HEK293 (cell line): Measurements from ENCODE around the gene SLC43A1.

Source experiments
- CTCF ChIA-PET: fragments of 350-600 bp; formaldehyde crosslinking; extraction: SDS; loops from one replicate; lab custom pipeline; 2021; ENCODE audit warnings: antibody characterized with exemption; lab: Yijun Ruan, JAX
- POLR2A ChIA-PET: fragments of 300-600 bp; formaldehyde crosslinking; extraction: SDS; loops from one replicate; lab custom pipeline; 2020; ENCODE audit warnings: antibody characterized with exemption, inconsistent platforms; lab: Yijun Ruan, JAX
- H3K27ac ChIP-seq: fragments of 200-500 bp; sonication (Bioruptor generic); 2 replicates; pipeline ENCODE4 v1.5.1; 2014; ENCODE audit warnings: low read depth, low read length, control low read depth, inconsistent platforms; ENCODE audit errors: extremely low read depth
- H3K36me3 ChIP-seq, 2 experiments: fragments of 200-500 bp in 1 of 2; sonication (Bioruptor generic) in 1 of 2; 1 replicate in 1 of 2; 2 replicates in 1 of 2; pipeline ENCODE4 v1.5.1; 2014 to 2017; ENCODE audit warnings: inconsistent platforms in 2 of 2, low read length in 2 of 2; ENCODE audit not compliant: control insufficient read depth in 2 of 2, insufficient read depth in 1 of 2
- H3K4me1 ChIP-seq: fragments of 200-500 bp; sonication (Bioruptor generic); 2 replicates; pipeline ENCODE4 v1.5.1; 2014; ENCODE audit warnings: mild to moderate bottlenecking, low read length, inconsistent platforms; ENCODE audit not compliant: control insufficient read depth, insufficient read depth
- H3K4me3 ChIP-seq: 2 replicates; pipeline ENCODE4 v1.5.1; 2011; ENCODE audit warnings: low read depth, mild to moderate bottlenecking, control low read depth, low read length, moderate library complexity
- H3K9me3 ChIP-seq: fragments of 200-500 bp; sonication (Bioruptor generic); 2 replicates; pipeline ENCODE4 v1.5.1; 2014; ENCODE audit warnings: low read depth, low read length, inconsistent platforms; ENCODE audit not compliant: control insufficient read depth, insufficient read depth
- KLF7 ChIP-seq: fragments of 450-650 bp; formaldehyde crosslinking; IDR thresholded peaks from 2 replicates; pipeline ENCODE4 v1.5.1; 2016; ENCODE audit warnings: missing biosample characterization, missing genetic modification characterization, borderline replicate concordance
- KLF8 ChIP-seq: fragments of 450-650 bp; formaldehyde crosslinking; IDR thresholded peaks from 2 replicates; pipeline ENCODE4 v1.5.1; 2016; ENCODE audit warnings: missing biosample characterization, missing genetic modification characterization
- SALL2 ChIP-seq: fragments of 450-650 bp; formaldehyde crosslinking; IDR thresholded peaks from 2 replicates; pipeline ENCODE4 v1.5.0; 2017; ENCODE audit warnings: missing biosample characterization, mild to moderate bottlenecking, missing genetic modification characterization, borderline replicate concordance
- ZBTB1 ChIP-seq: fragments of 450-650 bp; formaldehyde crosslinking; IDR thresholded peaks from 2 replicates; pipeline ENCODE4 v1.5.1; 2016; ENCODE audit warnings: missing biosample characterization, missing genetic modification characterization
- ZBTB20 ChIP-seq: fragments of 450-650 bp; formaldehyde crosslinking; IDR thresholded peaks from 2 replicates; pipeline ENCODE4 v1.5.1; 2016; ENCODE audit warnings: missing biosample characterization, missing genetic modification characterization
- ZEB2 ChIP-seq: fragments of 450-650 bp; formaldehyde crosslinking; IDR thresholded peaks from 2 replicates; pipeline ENCODE4 v1.5.1; 2016; ENCODE audit warnings: missing biosample characterization, missing genetic modification characterization
- ZNF112 ChIP-seq: fragments of 450-650 bp; formaldehyde crosslinking; IDR thresholded peaks from 2 replicates; pipeline ENCODE4 v1.5.0; 2017; ENCODE audit warnings: missing biosample characterization, missing genetic modification characterization
- ZNF140 ChIP-seq: fragments of 450-650 bp; formaldehyde crosslinking; IDR thresholded peaks from 2 replicates; pipeline ENCODE4 v1.5.1; 2016; ENCODE audit warnings: missing biosample characterization, missing genetic modification characterization
- ZNF146 ChIP-seq: fragments of 450-650 bp; formaldehyde crosslinking; IDR thresholded peaks from 2 replicates; pipeline ENCODE4 v1.5.1; 2016; ENCODE audit warnings: missing biosample characterization, missing genetic modification characterization
- ZNF169 ChIP-seq: fragments of 450-650 bp; formaldehyde crosslinking; IDR thresholded peaks from 2 replicates; pipeline ENCODE4 v1.5.1; 2016; ENCODE audit warnings: missing biosample characterization, missing genetic modification characterization
- ZNF174 ChIP-seq: fragments of 450-650 bp; formaldehyde crosslinking; IDR thresholded peaks from 2 replicates; pipeline ENCODE4 v1.5.0; 2017; ENCODE audit warnings: missing biosample characterization, mild to moderate bottlenecking, missing genetic modification characterization
- ZNF2 ChIP-seq: fragments of 450-650 bp; formaldehyde crosslinking; IDR thresholded peaks from 2 replicates; pipeline ENCODE4 v1.5.1; 2016; ENCODE audit warnings: missing biosample characterization, missing genetic modification characterization
- ZNF202 ChIP-seq: fragments of 450-650 bp; formaldehyde crosslinking; IDR thresholded peaks from 2 replicates; pipeline ENCODE4 v1.5.1; 2016; ENCODE audit warnings: missing biosample characterization, missing genetic modification characterization, borderline replicate concordance
- ZNF324 ChIP-seq: fragments of 450-650 bp; formaldehyde crosslinking; IDR thresholded peaks from 2 replicates; pipeline ENCODE4 v1.5.1; 2016; ENCODE audit warnings: missing biosample characterization, missing genetic modification characterization
- ZNF391 ChIP-seq: fragments of 450-650 bp; formaldehyde crosslinking; IDR thresholded peaks from 2 replicates; pipeline ENCODE4 v1.5.1; 2016; ENCODE audit warnings: low read depth, missing biosample characterization, missing genetic modification characterization, borderline replicate concordance
- ZNF514 ChIP-seq: fragments of 450-650 bp; formaldehyde crosslinking; IDR thresholded peaks from 2 replicates; pipeline ENCODE4 v1.5.1; 2016; ENCODE audit warnings: missing biosample characterization, missing genetic modification characterization
- ZNF610 ChIP-seq: fragments of 450-650 bp; formaldehyde crosslinking; IDR thresholded peaks from 2 replicates; pipeline ENCODE4 v1.5.1; 2016; ENCODE audit warnings: missing biosample characterization, missing genetic modification characterization, borderline replicate concordance
- ZNF660 ChIP-seq: fragments of 450-650 bp; IDR thresholded peaks from 2 replicates; pipeline ENCODE4 v1.5.1; 2018; ENCODE audit warnings: missing biosample characterization, mild to moderate bottlenecking, missing genetic modification characterization
- ZNF664 ChIP-seq: fragments of 450-650 bp; formaldehyde crosslinking; IDR thresholded peaks from 2 replicates; pipeline ENCODE4 v1.5.1; 2016; ENCODE audit warnings: missing biosample characterization, missing genetic modification characterization
- ZNF747 ChIP-seq: fragments of 450-650 bp; formaldehyde crosslinking; IDR thresholded peaks from 2 replicates; pipeline ENCODE4 v1.5.1; 2016; ENCODE audit warnings: missing biosample characterization, missing genetic modification characterization
- ZNF830 ChIP-seq: fragments of 450-650 bp; IDR thresholded peaks from 2 replicates; pipeline ENCODE4 v1.5.0; 2018; ENCODE audit warnings: missing biosample characterization, missing genetic modification characterization, low read depth, mild to moderate bottlenecking, moderate library complexity
- ZSCAN23 ChIP-seq: fragments of 450-650 bp; formaldehyde crosslinking; IDR thresholded peaks from 2 replicates; pipeline ENCODE4 v1.5.1; 2016; ENCODE audit warnings: missing biosample characterization, missing genetic modification characterization
- TF ChIP-seq, protein P1 (sequence below): fragments of 450-650 bp; formaldehyde crosslinking; IDR thresholded peaks from 2 replicates; pipeline ENCODE4 v1.5.1; 2016; ENCODE audit warnings: missing biosample characterization, missing genetic modification characterization
- TF ChIP-seq, protein P2 (sequence below): fragments of 450-650 bp; formaldehyde crosslinking; optimal IDR thresholded peaks from 2 replicates; pipeline ENCODE3; 2016; ENCODE audit warnings: missing biosample characterization, mild to moderate bottlenecking, missing genetic modification characterization
- TF ChIP-seq, protein P3 (sequence below): fragments of 450-650 bp; formaldehyde crosslinking; IDR thresholded peaks from 2 replicates; pipeline ENCODE4 v1.5.1; 2016; ENCODE audit warnings: missing biosample characterization, missing genetic modification characterization
- TF ChIP-seq, protein P4 (sequence below): fragments of 450-650 bp; formaldehyde crosslinking; IDR thresholded peaks from 2 replicates; pipeline ENCODE4 v1.5.1; 2016; ENCODE audit warnings: missing biosample characterization, missing genetic modification characterization

Gene SLC43A1

DNA sequence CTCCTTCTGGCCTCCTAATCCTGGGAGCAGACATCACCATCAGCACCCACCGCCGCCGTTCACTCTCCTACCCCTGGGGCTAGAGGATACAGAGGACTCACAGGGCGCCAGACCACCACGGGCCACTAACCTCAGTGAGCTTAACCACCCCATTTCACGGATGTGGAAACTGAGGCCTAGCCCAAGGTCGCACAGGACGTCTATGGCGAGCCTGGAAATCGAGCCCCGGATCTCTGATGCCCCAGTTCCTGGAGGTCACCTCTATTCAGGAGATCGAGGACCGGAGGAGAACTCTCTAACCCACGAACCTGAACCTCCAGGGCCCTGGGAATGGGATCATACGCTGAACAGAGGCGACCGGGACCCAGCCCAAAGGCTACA lies 14.7 kb upstream of the SLC43A1 start:
- TF ChIP-seq ZNF146 (tag by site-specific recombination) (no peak), KLF8 (tag by site-specific recombination) (no peak), ZBTB20 (tag by site-specific recombination) (peak; percentile 62)
- TF ChIP-seq, protein P1, sequence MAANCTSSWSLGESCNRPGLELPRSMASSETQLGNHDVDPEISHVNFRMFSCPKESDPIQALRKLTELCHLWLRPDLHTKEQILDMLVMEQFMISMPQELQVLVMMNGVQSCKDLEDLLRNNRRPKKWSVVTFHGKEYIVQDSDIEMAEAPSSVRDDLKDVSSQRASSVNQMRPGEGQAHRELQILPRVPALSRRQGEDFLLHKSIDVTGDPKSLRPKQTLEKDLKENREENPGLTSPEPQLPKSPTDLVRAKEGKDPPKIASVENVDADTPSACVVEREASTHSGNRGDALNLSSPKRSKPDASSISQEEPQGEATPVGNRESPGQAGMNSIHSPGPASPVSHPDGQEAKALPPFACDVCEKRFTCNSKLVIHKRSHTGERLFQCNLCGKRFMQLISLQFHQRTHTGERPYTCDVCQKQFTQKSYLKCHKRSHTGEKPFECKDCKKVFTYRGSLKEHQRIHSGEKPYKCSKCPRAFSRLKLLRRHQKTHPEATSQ (tag by site-specific recombination): peak; percentile 65; the same call in 1 of the 2 replicates
- TF ChIP-seq, protein P2, sequence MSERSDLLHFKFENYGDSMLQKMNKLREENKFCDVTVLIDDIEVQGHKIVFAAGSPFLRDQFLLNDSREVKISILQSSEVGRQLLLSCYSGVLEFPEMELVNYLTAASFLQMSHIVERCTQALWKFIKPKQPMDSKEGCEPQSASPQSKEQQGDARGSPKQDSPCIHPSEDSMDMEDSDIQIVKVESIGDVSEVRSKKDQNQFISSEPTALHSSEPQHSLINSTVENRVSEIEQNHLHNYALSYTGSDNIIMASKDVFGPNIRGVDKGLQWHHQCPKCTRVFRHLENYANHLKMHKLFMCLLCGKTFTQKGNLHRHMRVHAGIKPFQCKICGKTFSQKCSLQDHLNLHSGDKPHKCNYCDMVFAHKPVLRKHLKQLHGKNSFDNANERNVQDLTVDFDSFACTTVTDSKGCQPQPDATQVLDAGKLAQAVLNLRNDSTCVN (tag by site-specific recombination): peak; percentile 10
- POLR2A ChIA-PET: interaction anchor here (1.1 to 2.1 kb wide), 3 partner anchors 12 to 110 kb away, joined by 3 to 6 read pairs (median 3); partner anchors contain the start of gene RTN4RL2

DNA sequence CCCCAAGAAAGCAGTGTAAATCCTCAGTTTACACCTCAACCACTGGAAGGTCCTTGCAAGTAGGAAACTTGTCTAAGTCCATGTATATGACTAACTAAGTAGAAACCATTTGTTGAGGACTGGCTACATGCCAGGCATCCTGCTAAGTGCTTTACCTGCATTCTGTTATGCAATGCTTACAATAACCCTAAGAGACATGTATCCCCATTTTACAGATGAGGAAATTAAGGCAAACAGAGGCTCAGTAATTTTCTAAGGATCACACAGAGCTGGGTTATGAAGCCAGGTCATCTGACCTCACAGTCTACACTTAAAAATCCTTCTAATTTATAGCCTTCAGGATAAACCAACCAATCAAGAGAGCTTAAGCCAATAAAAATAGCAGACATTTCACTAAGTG lies 13.5 kb upstream of the SLC43A1 start:
- Histone ChIP-seq H3K4me3 (no peak overlapping the region), H3K27ac (no peak overlapping the region), H3K4me1 (no peaks in the 10 kb centered on the region), H3K9me3 (no peaks in the 10 kb centered on the region), H3K36me3 (peaks cover 0 to 30% of the 10 kb centered on the region in 2 experiments; a peak in 1 of 3 replicates)
- TF ChIP-seq KLF7 (tag by site-specific recombination): no peak
- no peak for TF ChIP-seq ZNF2 (tag by site-specific recombination)
- TF ChIP-seq ZSCAN23 (tag by site-specific recombination): no peak
- TF ChIP-seq ZNF514 (tag by site-specific recombination): no peak
- TF ChIP-seq ZNF174 (tag by site-specific recombination): no peak
- ChIA-PET POLR2A (interaction anchor here (1.1 kb wide), 1 partner anchor 11 kb away, joined by 3 read pairs; no protein-coding TSS in a partner anchor), CTCF (interaction anchor here (0.6 to 12.7 kb wide), 10 partner anchors 13 to 995 kb away, joined by 3 to 218 read pairs (median 11); partner anchors contain the start of genes RTN4RL2 and SLC43A1)

More for the DNA sequence above, 14.7 kb upstream of the SLC43A1 start:
- Histone ChIP-seq H3K36me3 (peaks cover 0 to 23% of the 10 kb centered on the region in 2 experiments; a peak in 1 of 3 replicates), H3K27ac (no peak overlapping the region), H3K4me1 (no peaks in the 10 kb centered on the region), H3K9me3 (no peaks in the 10 kb centered on the region), H3K4me3 (peak overlapping the region; percentile 94)
- CTCF ChIA-PET: interaction anchor here (0.9 to 12.7 kb wide), 4 partner anchors 38 to 113 kb away, joined by 3 to 218 read pairs (median 124); partner anchors contain the start of gene RTN4RL2

DNA sequence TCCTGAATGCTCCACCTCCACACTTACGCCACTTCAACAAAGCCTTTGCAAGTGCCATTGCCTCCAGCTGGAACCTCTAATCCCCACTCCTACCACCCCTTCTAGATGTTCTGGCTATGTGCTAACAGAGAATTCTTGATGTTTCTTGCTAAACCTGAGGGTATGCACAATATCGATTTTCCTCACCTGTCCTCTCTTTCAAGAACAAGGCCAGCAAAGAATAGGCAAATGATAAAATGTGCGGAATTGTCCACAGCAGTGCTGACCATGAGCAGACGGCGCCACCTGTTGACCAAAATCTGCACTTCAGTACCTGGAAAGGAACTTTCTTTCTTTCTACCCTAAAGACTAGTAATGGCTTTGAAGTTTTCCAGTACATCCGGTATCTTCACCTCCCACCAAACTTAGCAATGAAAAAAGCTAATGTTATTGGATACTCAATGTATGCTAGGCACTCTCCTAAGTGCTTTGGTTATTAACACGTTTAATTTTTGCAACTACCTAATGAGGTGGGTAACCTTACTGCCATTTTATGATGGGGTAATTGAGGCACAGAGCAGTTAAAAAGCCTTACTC lies 11.6 kb upstream of the SLC43A1 start:
- ChIA-PET CTCF (interaction anchor here (0.6 to 12.7 kb wide), 42 partner anchors 9 to 1644 kb away, joined by 3 to 218 read pairs (median 4); partner anchors contain the start of genes DTX4, RTN4RL2, SLC43A1 and UBE2L6), POLR2A (interaction anchor here (0.6 to 2.6 kb wide), 3 partner anchors 12 to 177 kb away, joined by 3 to 11 read pairs (median 4); no protein-coding TSS in a partner anchor)
- peaks cover 0 to 30% of the 10 kb centered on the region in 2 experiments; a peak in 1 of 3 replicates for H3K36me3 ChIP-seq
- no peaks in the 10 kb centered on the region for H3K9me3 ChIP-seq
- no peak overlapping the region for H3K4me3 ChIP-seq
- H3K27ac ChIP-seq: no peak overlapping the region
- H3K4me1 ChIP-seq: no peaks in the 10 kb centered on the region
- TF ChIP-seq ZNF660 (tag by site-specific recombination) (0 out of 2 replicates have a peak, but pooled peaks have one; percentile 26), ZEB2 (tag by site-specific recombination) (no peak), ZNF610 (no peak), ZNF830 (tag by site-specific recombination) (no peak), ZNF324 (tag by site-specific recombination) (no peak), ZNF140 (tag by site-specific recombination) (peak; percentile 95), ZNF391 (no peak), ZNF112 (no peak), ZNF169 (tag by site-specific recombination) (no peak), ZNF747 (tag by site-specific recombination) (no peak), ZNF202 (no peak), SALL2 (no peak), ZNF664 (tag by site-specific recombination) (no peak), ZBTB1 (no peak)
- TF ChIP-seq, protein P3, sequence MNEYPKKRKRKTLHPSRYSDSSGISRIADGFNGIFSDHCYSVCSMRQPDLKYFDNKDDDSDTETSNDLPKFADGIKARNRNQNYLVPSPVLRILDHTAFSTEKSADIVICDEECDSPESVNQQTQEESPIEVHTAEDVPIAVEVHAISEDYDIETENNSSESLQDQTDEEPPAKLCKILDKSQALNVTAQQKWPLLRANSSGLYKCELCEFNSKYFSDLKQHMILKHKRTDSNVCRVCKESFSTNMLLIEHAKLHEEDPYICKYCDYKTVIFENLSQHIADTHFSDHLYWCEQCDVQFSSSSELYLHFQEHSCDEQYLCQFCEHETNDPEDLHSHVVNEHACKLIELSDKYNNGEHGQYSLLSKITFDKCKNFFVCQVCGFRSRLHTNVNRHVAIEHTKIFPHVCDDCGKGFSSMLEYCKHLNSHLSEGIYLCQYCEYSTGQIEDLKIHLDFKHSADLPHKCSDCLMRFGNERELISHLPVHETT (tag by site-specific recombination): no peak
- TF ChIP-seq, protein P4, sequence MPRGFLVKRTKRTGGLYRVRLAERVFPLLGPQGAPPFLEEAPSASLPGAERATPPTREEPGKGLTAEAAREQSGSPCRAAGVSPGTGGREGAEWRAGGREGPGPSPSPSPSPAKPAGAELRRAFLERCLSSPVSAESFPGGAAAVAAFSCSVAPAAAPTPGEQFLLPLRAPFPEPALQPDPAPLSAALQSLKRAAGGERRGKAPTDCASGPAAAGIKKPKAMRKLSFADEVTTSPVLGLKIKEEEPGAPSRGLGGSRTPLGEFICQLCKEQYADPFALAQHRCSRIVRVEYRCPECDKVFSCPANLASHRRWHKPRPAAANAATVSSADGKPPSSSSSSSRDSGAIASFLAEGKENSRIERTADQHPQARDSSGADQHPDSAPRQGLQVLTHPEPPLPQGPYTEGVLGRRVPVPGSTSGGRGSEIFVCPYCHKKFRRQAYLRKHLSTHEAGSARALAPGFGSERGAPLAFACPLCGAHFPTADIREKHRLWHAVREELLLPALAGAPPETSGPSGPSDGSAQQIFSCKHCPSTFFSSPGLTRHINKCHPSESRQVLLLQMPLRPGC (tag by site-specific recombination): no peak
